ENCODE results near the gene TGFBR3. TPM values are rescaled to one million over a fixed set of nuclear protein-coding genes. Genes with fewer than 3 reads are reported as not detected.
"Not testable (repeated sequence)": the region's sequence is repeated elsewhere in the genome, so short reads cannot be mapped to it uniquely, and the experiment has no call there.

The TGFBR3 gene
- total RNA-seq, 2 experiments from 2014 or later: 13.9 to 15.3 TPM

DNA sequence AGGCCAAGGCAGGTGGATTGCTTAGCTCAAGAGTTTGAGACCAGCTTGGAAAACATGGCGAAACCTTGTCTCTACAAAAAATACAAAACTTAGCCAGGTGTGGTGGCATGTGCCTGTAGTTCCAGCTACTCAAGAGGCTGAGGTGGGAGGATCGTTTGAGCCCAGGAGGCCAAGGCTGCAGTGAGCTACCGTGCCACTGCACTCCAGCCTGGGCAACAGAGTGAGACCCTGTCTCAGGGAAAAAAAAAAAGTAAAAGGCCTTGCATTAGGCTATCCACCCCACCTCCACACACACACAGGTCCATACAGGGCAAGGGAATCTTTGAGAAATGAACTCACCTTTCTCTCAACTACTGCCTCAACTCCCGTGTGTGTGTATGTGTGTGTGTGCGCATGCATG is 33.9 kb downstream of the TGFBR3 start:
- POLR2A ChIA-PET: interaction anchor here (0.6 kb wide), 1 partner anchor 13 kb away, joined by 3 read pairs; no protein-coding TSS in a partner anchor
- not testable (repeated sequence) for H3K27me3 Mint-ChIP-seq; H3K4me1 Mint-ChIP-seq; H3K36me3 Mint-ChIP-seq; H3K9me3 Mint-ChIP-seq; DNase-seq; H3K4me3 Mint-ChIP-seq; H3K27ac Mint-ChIP-seq; ATAC-seq (ENCODE audit: low read depth)

GRCh38 chr1:91851130-91852010 is 34.6 kb downstream of the TGFBR3 start:
- POLR2A ChIA-PET: no interaction called here
- ATAC-seq (ENCODE audit: low read depth) (no peak), DNase-seq (no peak)
- Mint-ChIP-seq H3K27me3 (peaks cover 2% of the 10 kb centered on the region), H3K9me3 (peaks cover 2% of the 10 kb centered on the region), H3K27ac (no peak overlapping the region), H3K36me3 (no peaks in the 10 kb centered on the region), H3K4me1 (no peaks in the 10 kb centered on the region), H3K4me3 (no peak overlapping the region)

GRCh38 chr1:91850708-91851107 is 35.2 kb downstream of the TGFBR3 start:
- no peak overlapping the region for H3K27ac Mint-ChIP-seq
- peaks cover 2% of the 10 kb centered on the region for H3K9me3 Mint-ChIP-seq
- H3K27me3 Mint-ChIP-seq: peaks cover 2% of the 10 kb centered on the region
- POLR2A ChIA-PET: no interaction called here
- H3K4me1 Mint-ChIP-seq: no peaks in the 10 kb centered on the region
- H3K4me3 Mint-ChIP-seq: no peak overlapping the region
- H3K36me3 Mint-ChIP-seq: no peaks in the 10 kb centered on the region
- ATAC-seq (ENCODE audit: low read depth) (no peak), DNase-seq (no peak)

GRCh38 chr1:91847851-91848250 is 38.1 kb downstream of the TGFBR3 start:
- no peak for ATAC-seq (ENCODE audit: low read depth)
- Mint-ChIP-seq H3K27ac (no peak overlapping the region), H3K4me3 (no peak overlapping the region), H3K36me3 (peaks cover 5% of the 10 kb centered on the region), H3K9me3 (peaks cover 1% of the 10 kb centered on the region), H3K4me1 (no peaks in the 10 kb centered on the region), H3K27me3 (peaks cover 2% of the 10 kb centered on the region)
- POLR2A ChIA-PET: no interaction called here
- no peak for DNase-seq

DNA sequence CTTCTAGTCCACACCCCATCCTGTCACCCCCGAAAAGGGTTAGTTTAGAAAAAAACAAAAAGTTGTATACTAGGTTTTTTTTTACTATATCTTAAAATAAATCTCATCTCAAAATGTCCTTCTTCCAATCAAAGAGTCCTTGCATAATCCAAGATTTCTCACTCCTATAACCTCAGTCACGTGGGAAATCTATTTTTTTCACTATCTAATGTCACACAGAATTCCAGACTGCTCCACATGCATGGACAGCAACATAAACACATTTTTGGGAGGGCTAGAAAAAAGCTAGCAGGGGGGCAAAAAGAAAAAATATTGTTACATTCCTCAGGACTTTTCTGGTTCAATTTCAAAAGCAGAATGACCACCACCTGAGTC is 39.3 kb downstream of the TGFBR3 start:
- Mint-ChIP-seq H3K9me3 (peaks cover 1% of the 10 kb centered on the region), H3K4me1 (peaks cover 2% of the 10 kb centered on the region), H3K4me3 (no peak overlapping the region), H3K27me3 (peaks cover 3% of the 10 kb centered on the region), H3K36me3 (peaks cover 5% of the 10 kb centered on the region), H3K27ac (no peak overlapping the region)
- POLR2A ChIA-PET: no interaction called here
- no peak for DNase-seq
- ATAC-seq (ENCODE audit: low read depth): no peak

- peaks cover 2% of the 10 kb centered on the region for H3K4me1 Mint-ChIP-seq
- no peak overlapping the region for H3K4me3 Mint-ChIP-seq
- POLR2A ChIA-PET: no interaction called here
- ATAC-seq (ENCODE audit: low read depth) (no peak), DNase-seq (no peak)
- H3K36me3 Mint-ChIP-seq: peaks cover 5% of the 10 kb centered on the region
- peaks cover 3% of the 10 kb centered on the region for H3K27me3 Mint-ChIP-seq
- H3K27ac Mint-ChIP-seq: no peak overlapping the region
- peaks cover 1% of the 10 kb centered on the region for H3K9me3 Mint-ChIP-seq
These were observed 39.8 kb downstream of the TGFBR3 start for GRCh38 chr1:91846007-91846638.

- Mint-ChIP-seq H3K9me3 (peaks cover 1% of the 10 kb centered on the region), H3K27me3 (peaks cover 3% of the 10 kb centered on the region), H3K36me3 (peaks cover 5% of the 10 kb centered on the region), H3K4me3 (no peak overlapping the region), H3K27ac (no peak overlapping the region), H3K4me1 (peaks cover 2% of the 10 kb centered on the region)
- POLR2A ChIA-PET: no interaction called here
- ATAC-seq (ENCODE audit: low read depth): no peak
- no peak for DNase-seq
These were observed 41.0 kb downstream of the TGFBR3 start for GRCh38 chr1:91844862-91845528.

GRCh38 chr1:91843843-91844242 is 42.1 kb downstream of the TGFBR3 start:
- POLR2A ChIA-PET: no interaction called here
- ATAC-seq (ENCODE audit: low read depth) (no peak), DNase-seq (no peak)
- H3K4me3 Mint-ChIP-seq: no peak overlapping the region
- H3K27me3 Mint-ChIP-seq: peaks cover 9% of the 10 kb centered on the region
- H3K27ac Mint-ChIP-seq: no peak overlapping the region
- H3K36me3 Mint-ChIP-seq: peaks cover 5% of the 10 kb centered on the region
- peaks cover 2% of the 10 kb centered on the region for H3K4me1 Mint-ChIP-seq
- peaks cover 1% of the 10 kb centered on the region for H3K9me3 Mint-ChIP-seq

DNA sequence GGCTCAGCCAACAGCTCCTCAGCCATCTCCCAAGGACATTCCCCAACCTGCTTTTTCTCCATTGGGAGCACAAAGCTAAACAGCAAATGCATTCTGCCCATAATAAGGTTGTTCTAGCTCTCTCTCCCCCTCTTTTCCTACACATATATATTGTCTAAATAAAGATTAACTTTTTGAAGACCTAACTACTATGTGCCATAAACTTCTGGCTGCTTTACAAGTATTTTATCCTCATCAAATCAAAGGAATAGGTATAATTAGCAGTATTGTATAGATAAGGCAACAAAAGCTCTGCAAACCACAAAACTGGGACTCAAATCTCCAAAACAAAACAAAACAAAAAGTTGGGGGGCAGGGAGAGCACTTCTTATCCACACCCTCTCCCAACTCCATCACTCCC is 43.4 kb downstream of the TGFBR3 start:
- DNase-seq (no peak), ATAC-seq (ENCODE audit: low read depth) (no peak)
- Mint-ChIP-seq H3K4me3 (no peak overlapping the region), H3K9me3 (peaks cover 1% of the 10 kb centered on the region), H3K27ac (no peak overlapping the region), H3K4me1 (peaks cover 2% of the 10 kb centered on the region), H3K27me3 (peaks cover 12% of the 10 kb centered on the region), H3K36me3 (peaks cover 5% of the 10 kb centered on the region)
- POLR2A ChIA-PET: no interaction called here

GRCh38 chr1:91842056-91842455 is 43.9 kb downstream of the TGFBR3 start:
- H3K27me3 Mint-ChIP-seq: peaks cover 12% of the 10 kb centered on the region
- POLR2A ChIA-PET: no interaction called here
- no peak for DNase-seq
- peaks cover 2% of the 10 kb centered on the region for H3K4me1 Mint-ChIP-seq
- ATAC-seq (ENCODE audit: low read depth): no peak
- peaks cover 1% of the 10 kb centered on the region for H3K9me3 Mint-ChIP-seq
- no peak overlapping the region for H3K27ac Mint-ChIP-seq
- peaks cover 5% of the 10 kb centered on the region for H3K36me3 Mint-ChIP-seq
- H3K4me3 Mint-ChIP-seq: no peak overlapping the region

DNA sequence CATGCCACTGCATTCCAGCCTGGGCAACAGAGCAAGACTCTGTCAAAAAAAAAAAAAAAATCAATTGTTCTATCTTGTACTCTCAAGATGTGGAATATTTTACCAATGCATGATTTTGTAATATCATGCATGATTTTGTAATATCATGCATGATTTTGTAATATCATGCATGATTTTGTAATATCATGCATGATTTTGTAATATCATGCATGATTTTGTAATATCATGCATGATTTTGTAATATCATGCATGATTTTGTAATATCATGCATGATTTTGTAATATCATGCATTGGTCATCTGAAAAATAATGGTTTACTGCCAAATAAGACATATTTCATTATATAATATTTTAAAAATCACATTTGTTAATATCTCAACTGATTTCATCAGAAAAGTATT is 45.7 kb downstream of the TGFBR3 start:
- H3K36me3 Mint-ChIP-seq; ATAC-seq (ENCODE audit: low read depth); DNase-seq; H3K27ac Mint-ChIP-seq; POLR2A ChIA-PET; H3K4me3 Mint-ChIP-seq; H3K9me3 Mint-ChIP-seq; H3K4me1 Mint-ChIP-seq: not testable (repeated sequence)
- H3K27me3 Mint-ChIP-seq: peaks cover 12% of the 10 kb centered on the region

- Mint-ChIP-seq H3K36me3 (no peaks in the 10 kb centered on the region), H3K4me3 (no peak overlapping the region), H3K4me1 (no peaks in the 10 kb centered on the region), H3K27me3 (peaks cover 11% of the 10 kb centered on the region), H3K27ac (no peak overlapping the region), H3K9me3 (no peaks in the 10 kb centered on the region)
- POLR2A ChIA-PET: no interaction called here
- DNase-seq (no peak), ATAC-seq (ENCODE audit: low read depth) (no peak)
These were observed 49.5 kb downstream of the TGFBR3 start for GRCh38 chr1:91836331-91837040.

- no peak for DNase-seq
- peaks cover 4% of the 10 kb centered on the region for H3K4me1 Mint-ChIP-seq
- peaks cover 11% of the 10 kb centered on the region for H3K27me3 Mint-ChIP-seq
- no peak overlapping the region for H3K4me3 Mint-ChIP-seq
- POLR2A ChIA-PET: interaction anchor here (0.7 kb wide), 1 partner anchor 136 kb away, joined by 3 read pairs; no protein-coding TSS in a partner anchor
- no peak for ATAC-seq (ENCODE audit: low read depth)
- H3K27ac Mint-ChIP-seq: no peak overlapping the region
- no peaks in the 10 kb centered on the region for H3K36me3 Mint-ChIP-seq
- no peaks in the 10 kb centered on the region for H3K9me3 Mint-ChIP-seq
These were observed 50.8 kb downstream of the TGFBR3 start for GRCh38 chr1:91835087-91835521.
